ENCODE results near the gene CD46. TPM values are rescaled to one million over a fixed set of nuclear protein-coding genes. Genes with fewer than 3 reads are reported as not detected.

The CD46 gene
- total RNA-seq, 1 experiment from 2014 or later: 116 TPM

DNA sequence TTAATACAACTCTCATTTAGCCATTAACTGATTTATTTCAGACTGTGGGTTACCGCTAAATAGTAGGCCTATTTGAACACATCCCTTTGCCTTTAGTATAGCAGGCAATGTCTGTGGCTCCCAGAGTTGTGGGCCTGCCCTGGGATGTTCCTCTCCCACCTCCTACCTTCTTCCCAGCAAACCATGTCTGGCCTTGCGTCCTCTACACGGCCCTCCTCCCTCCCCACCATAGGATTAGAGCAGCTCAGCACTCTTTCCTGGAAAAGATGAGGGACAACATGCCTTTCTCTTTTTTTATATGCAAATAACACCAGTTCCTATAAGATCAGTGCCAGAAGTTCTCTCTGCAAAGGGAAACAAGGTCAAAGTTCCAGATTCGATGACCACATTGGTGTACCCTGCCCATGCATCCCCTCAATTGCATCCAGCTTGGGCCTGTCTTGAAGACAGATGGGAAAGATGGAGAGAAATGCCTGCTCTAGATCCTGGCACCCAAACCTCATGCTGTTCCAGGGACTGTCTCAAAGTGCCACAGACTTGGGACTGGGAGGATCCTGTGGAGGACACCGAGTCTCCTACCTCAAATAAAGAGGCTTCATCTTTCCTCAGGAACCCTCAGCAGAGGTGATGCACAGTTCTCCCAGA, 57.2 kb downstream of the CD46 start:
- TF ChIP-seq, protein P1, sequence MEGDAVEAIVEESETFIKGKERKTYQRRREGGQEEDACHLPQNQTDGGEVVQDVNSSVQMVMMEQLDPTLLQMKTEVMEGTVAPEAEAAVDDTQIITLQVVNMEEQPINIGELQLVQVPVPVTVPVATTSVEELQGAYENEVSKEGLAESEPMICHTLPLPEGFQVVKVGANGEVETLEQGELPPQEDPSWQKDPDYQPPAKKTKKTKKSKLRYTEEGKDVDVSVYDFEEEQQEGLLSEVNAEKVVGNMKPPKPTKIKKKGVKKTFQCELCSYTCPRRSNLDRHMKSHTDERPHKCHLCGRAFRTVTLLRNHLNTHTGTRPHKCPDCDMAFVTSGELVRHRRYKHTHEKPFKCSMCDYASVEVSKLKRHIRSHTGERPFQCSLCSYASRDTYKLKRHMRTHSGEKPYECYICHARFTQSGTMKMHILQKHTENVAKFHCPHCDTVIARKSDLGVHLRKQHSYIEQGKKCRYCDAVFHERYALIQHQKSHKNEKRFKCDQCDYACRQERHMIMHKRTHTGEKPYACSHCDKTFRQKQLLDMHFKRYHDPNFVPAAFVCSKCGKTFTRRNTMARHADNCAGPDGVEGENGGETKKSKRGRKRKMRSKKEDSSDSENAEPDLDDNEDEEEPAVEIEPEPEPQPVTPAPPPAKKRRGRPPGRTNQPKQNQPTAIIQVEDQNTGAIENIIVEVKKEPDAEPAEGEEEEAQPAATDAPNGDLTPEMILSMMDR (conservative IDR thresholded peaks at IDR 0.05; ENCODE audit: low read depth, low read length): no peak
- TF ChIP-seq EZH2phosphoT487 (IDR thresholded peaks at IDR 0.05; ENCODE audit: borderline replicate concordance, low read length) (no peak), EZH2 (IDR thresholded peaks at IDR 0.05; ENCODE audit: low read length, unreplicated experiment) (no peak)
- H3K36me3 ChIP-seq (ENCODE audit: low read depth, low read length): peaks cover 25% of the 10 kb centered on the region; the same call in 1 of the 2 replicates
- H3K9me2 ChIP-seq (replicated peaks; ENCODE audit: low read length): no peaks in the 10 kb centered on the region
- no peak overlapping the region for H3K4me3 ChIP-seq (ENCODE audit: low read length)
- ATAC-seq: no peak
- H3K79me2 ChIP-seq (ENCODE audit: low read length): no peaks in the 10 kb centered on the region
- no peak overlapping the region for H3K9ac ChIP-seq (ENCODE audit: low read length)
- H3K4me1 ChIP-seq (ENCODE audit: insufficient read depth, low read length): peaks cover 25% of the 10 kb centered on the region
- CTCF ChIA-PET: no interaction called here
- H3K9me3 ChIP-seq (ENCODE audit: low read length): no peaks in the 10 kb centered on the region
- H3K27ac ChIP-seq (ENCODE audit: low read length): no peak overlapping the region
- intact Hi-C loops (cut with micrococcal nuclease): no loop called here
- no peak for DNase-seq
- H3K27me3 ChIP-seq (ENCODE audit: low read length): no peaks in the 10 kb centered on the region
- no peaks in the 10 kb centered on the region for H4K20me1 ChIP-seq (ENCODE audit: low read length)
- POLR2A ChIA-PET (ENCODE audit: unreplicated experiment): no interaction called here
- H3K4me2 ChIP-seq (ENCODE audit: low read length): no peak overlapping the region
- no TSS peak for BruUV-seq (replicated peaks)
- no peak overlapping the region for H2AFZ ChIP-seq (ENCODE audit: low read length)
- H3F3A ChIP-seq (ENCODE audit: low read length, unreplicated experiment): no peaks in the 10 kb centered on the region

DNA sequence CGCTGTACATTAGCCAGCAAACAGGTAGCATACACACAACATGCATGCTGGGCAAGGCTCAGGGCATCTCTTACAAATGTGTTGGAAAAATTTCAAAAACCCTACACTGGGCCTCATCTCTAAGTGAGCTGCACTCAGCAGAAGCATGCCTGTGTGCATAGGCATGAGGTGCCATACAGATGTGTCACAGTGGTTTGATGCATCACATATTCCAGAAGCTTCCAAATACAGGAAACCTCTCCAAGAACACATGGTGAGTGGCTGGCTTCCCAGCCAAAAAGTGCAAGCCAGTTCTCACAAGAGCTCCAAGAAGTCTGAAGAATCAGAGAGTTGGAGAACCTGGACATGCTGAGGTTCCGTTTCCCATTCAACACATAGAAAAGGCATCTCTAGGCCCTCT, 58.3 kb downstream of the CD46 start:
- Histone ChIP-seq H4K20me1 (ENCODE audit: low read length) (no peaks in the 10 kb centered on the region), H3K79me2 (ENCODE audit: low read length) (no peaks in the 10 kb centered on the region), H3K27me3 (ENCODE audit: low read length) (no peaks in the 10 kb centered on the region), H3K9ac (ENCODE audit: low read length) (no peak overlapping the region), H3K4me1 (ENCODE audit: insufficient read depth, low read length) (peaks cover 25% of the 10 kb centered on the region), H3K4me2 (ENCODE audit: low read length) (no peak overlapping the region), H3K36me3 (ENCODE audit: low read depth, low read length) (peaks cover 29% of the 10 kb centered on the region; the same call in 1 of the 2 replicates), H3K9me2 (replicated peaks; ENCODE audit: low read length) (no peaks in the 10 kb centered on the region), H3K4me3 (ENCODE audit: low read length) (no peak overlapping the region), H3F3A (ENCODE audit: low read length, unreplicated experiment) (no peaks in the 10 kb centered on the region), H3K9me3 (ENCODE audit: low read length) (no peaks in the 10 kb centered on the region), H2AFZ (ENCODE audit: low read length) (no peak overlapping the region), H3K27ac (ENCODE audit: low read length) (no peak overlapping the region)
- TF ChIP-seq EZH2 (IDR thresholded peaks at IDR 0.05; ENCODE audit: low read length, unreplicated experiment): no peak
- TF ChIP-seq EZH2phosphoT487 (IDR thresholded peaks at IDR 0.05; ENCODE audit: borderline replicate concordance, low read length): no peak
- TF ChIP-seq, protein P1 (conservative IDR thresholded peaks at IDR 0.05; ENCODE audit: low read depth, low read length): no peak
- intact Hi-C loops (cut with micrococcal nuclease): no loop called here
- no peak for ATAC-seq
- ChIA-PET POLR2A (ENCODE audit: unreplicated experiment) (no interaction called here), CTCF (interaction anchor here (0.5 to 1.1 kb wide), 3 partner anchors 9 to 59 kb away, joined by 3 to 4 read pairs (median 3); no protein-coding TSS in a partner anchor)
- DNase-seq: no peak
- no TSS peak for BruUV-seq (replicated peaks)

DNA sequence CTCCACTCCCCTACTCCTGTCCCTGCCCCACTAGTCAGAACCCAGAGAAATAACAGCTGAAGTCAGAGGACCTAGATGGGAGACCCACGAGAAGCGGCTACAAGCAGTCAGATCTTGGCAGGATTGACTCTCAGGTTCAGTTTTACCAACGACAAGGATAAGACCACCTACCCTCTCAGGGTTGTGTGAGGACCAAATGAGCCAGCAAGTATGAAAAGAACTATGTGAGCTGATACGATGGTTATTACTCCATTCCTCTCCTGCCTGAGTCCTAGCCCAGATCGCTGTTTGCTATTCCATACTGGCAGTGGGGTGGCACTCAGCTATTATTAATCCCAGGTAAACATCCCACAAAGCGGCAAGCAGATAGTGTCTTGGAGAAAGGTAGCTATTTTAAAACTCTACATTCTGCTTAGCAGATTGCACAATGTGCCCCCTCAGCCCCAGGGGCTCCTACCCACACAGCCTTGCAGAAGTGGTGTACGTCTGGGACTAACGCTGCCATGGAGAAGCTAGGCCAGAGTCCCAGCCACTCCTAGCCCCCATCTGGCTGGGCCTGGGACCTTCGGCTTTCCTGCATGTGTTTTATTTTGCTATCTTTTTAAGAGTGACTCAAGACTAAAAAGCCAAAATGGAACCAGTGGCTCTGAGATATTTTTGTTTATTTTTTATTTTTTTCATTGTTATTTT, 58.9 kb downstream of the CD46 start:
- peaks cover 25% of the 10 kb centered on the region for H3K4me1 ChIP-seq (ENCODE audit: insufficient read depth, low read length)

More for the DNA sequence above, 58.9 kb downstream of the CD46 start:
- DNase-seq (no peak), ATAC-seq (no peak)
- Histone ChIP-seq H3K27ac (ENCODE audit: low read length) (no peak overlapping the region), H2AFZ (ENCODE audit: low read length) (no peak overlapping the region), H3K9ac (ENCODE audit: low read length) (no peak overlapping the region), H3K27me3 (ENCODE audit: low read length) (no peaks in the 10 kb centered on the region), H3K9me2 (replicated peaks; ENCODE audit: low read length) (no peaks in the 10 kb centered on the region), H3K4me2 (ENCODE audit: low read length) (no peak overlapping the region), H3K79me2 (ENCODE audit: low read length) (no peaks in the 10 kb centered on the region), H3K9me3 (ENCODE audit: low read length) (no peaks in the 10 kb centered on the region), H4K20me1 (ENCODE audit: low read length) (0 out of 2 replicates have a peak, but pooled peaks cover 3% of the 10 kb centered on the region), H3F3A (ENCODE audit: low read length, unreplicated experiment) (no peaks in the 10 kb centered on the region), H3K4me3 (ENCODE audit: low read length) (no peak overlapping the region), H3K36me3 (ENCODE audit: low read depth, low read length) (peaks cover 25% of the 10 kb centered on the region; the same call in 1 of the 2 replicates)
- ChIA-PET CTCF (interaction anchor here (0.5 to 1.1 kb wide), 3 partner anchors 9 to 58 kb away, joined by 3 to 4 read pairs (median 3); no protein-coding TSS in a partner anchor), POLR2A (ENCODE audit: unreplicated experiment) (no interaction called here)
- BruUV-seq (replicated peaks): no TSS peak
- no peak for TF ChIP-seq EZH2 (IDR thresholded peaks at IDR 0.05; ENCODE audit: low read length, unreplicated experiment)
- TF ChIP-seq, protein P1 (conservative IDR thresholded peaks at IDR 0.05; ENCODE audit: low read depth, low read length): no peak
- no peak for TF ChIP-seq EZH2phosphoT487 (IDR thresholded peaks at IDR 0.05; ENCODE audit: borderline replicate concordance, low read length)
- intact Hi-C loops (cut with micrococcal nuclease): no loop called here

All from PC-3 (cell line).